ENCODE results near the gene AMZ2. TPM values are rescaled to one million over a fixed set of nuclear protein-coding genes. Genes with fewer than 3 reads are reported as not detected.
"Not testable (repeated sequence)": the region's sequence is repeated elsewhere in the genome, so short reads cannot be mapped to it uniquely, and the experiment has no call there.

AMZ2 gene
- total RNA-seq, 1 experiment from 2014 or later = 62.2 TPM

DNA sequence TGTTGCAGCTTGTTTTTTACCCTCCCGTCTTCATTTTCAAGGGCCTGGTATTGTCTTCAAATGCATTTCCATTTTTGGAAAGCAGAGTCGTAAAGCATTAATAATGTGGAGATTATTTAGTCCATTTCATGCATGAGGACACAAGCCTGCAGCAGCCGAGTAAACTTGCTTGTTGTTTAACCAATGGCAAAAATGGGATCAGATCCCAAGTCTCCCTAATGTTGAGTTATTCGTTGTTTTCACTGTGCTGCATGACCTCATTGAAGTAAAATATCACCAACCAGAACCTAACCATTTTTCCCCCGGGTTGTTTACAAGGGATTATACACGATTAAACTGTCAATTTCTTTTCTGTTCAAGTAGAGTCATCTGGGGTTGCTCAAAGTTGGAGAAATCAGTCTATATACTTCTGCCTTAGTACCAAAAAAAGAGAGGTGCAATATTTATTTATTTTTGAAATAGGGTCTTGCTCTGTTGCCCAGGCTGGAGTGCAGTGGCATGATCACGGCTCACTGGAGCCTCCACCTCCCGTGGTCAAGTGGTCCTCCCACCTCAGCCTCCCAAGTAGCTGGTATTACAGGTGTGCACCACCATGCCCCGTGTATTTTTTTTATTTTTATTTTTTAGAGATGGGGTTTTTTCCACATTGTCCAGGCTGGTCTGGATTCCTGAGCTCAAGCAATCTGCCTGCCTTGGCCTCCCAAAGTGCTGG lies 12.4 kb downstream of the AMZ2 start:
- BruUV-seq (replicated peaks) = TSS peak; percentile 43
- no peaks in the 10 kb centered on the region for H3K9me3 Mint-ChIP-seq (ENCODE audit: low read depth, unreplicated experiment)
- intact Hi-C loops (cut with micrococcal nuclease; ENCODE audit: unreplicated experiment) = no loop called here

DNA sequence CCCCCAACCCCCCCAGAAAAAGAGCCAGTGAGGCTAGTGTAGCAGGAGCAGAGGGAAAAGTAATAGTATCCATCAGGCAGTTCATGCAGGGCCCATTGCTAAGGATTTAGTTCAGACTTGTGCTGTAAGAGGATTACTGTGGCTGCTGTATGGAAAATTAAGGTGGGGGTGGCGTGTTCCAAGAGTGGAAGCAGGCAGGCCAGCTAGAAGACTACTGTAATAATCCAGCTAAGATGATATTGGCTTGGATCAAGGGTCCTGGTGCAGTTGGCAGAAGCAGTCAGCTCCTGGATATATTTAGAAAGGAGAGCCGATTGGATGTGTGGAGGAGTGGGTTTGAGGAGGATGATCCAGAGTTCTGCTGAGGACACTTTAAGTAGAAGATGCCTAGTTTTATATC lies 14.6 kb downstream of the AMZ2 start:
- not testable (repeated sequence) for H3K4me1 Mint-ChIP-seq (ENCODE audit: low read depth, unreplicated experiment); BruUV-seq (replicated peaks); H3K4me3 Mint-ChIP-seq (ENCODE audit: low read depth, unreplicated experiment); H3K9me3 Mint-ChIP-seq (ENCODE audit: low read depth, unreplicated experiment); H3K27me3 Mint-ChIP-seq (ENCODE audit: unreplicated experiment); DNase-seq; H3K27ac Mint-ChIP-seq (ENCODE audit: unreplicated experiment); H3K36me3 Mint-ChIP-seq (ENCODE audit: insufficient read depth, unreplicated experiment)
- CTCF ChIA-PET = interaction anchor here (4.0 kb wide), 1 partner anchor 137 kb away, joined by 21 read pairs; no protein-coding TSS in a partner anchor
- intact Hi-C loops (cut with micrococcal nuclease; ENCODE audit: unreplicated experiment) = loop anchor here (2.0 kb wide), 1 partner anchor 136 kb away; no protein-coding TSS in a partner anchor

More for the DNA sequence above, 12.4 kb downstream of the AMZ2 start:
- Mint-ChIP-seq H3K4me1 (ENCODE audit: low read depth, unreplicated experiment) (no peaks in the 10 kb centered on the region), H3K27me3 (ENCODE audit: unreplicated experiment) (no peaks in the 10 kb centered on the region), H3K4me3 (ENCODE audit: low read depth, unreplicated experiment) (no peak overlapping the region), H3K36me3 (ENCODE audit: insufficient read depth, unreplicated experiment) (peaks cover 6% of the 10 kb centered on the region), H3K27ac (ENCODE audit: unreplicated experiment) (no peak overlapping the region)
- TF ChIP-seq, protein P1, sequence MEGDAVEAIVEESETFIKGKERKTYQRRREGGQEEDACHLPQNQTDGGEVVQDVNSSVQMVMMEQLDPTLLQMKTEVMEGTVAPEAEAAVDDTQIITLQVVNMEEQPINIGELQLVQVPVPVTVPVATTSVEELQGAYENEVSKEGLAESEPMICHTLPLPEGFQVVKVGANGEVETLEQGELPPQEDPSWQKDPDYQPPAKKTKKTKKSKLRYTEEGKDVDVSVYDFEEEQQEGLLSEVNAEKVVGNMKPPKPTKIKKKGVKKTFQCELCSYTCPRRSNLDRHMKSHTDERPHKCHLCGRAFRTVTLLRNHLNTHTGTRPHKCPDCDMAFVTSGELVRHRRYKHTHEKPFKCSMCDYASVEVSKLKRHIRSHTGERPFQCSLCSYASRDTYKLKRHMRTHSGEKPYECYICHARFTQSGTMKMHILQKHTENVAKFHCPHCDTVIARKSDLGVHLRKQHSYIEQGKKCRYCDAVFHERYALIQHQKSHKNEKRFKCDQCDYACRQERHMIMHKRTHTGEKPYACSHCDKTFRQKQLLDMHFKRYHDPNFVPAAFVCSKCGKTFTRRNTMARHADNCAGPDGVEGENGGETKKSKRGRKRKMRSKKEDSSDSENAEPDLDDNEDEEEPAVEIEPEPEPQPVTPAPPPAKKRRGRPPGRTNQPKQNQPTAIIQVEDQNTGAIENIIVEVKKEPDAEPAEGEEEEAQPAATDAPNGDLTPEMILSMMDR (IDR thresholded peaks at IDR 0.05; ENCODE audit: unreplicated experiment) = no peak
- DNase-seq = no peak
- CTCF ChIA-PET = no interaction called here

DNA sequence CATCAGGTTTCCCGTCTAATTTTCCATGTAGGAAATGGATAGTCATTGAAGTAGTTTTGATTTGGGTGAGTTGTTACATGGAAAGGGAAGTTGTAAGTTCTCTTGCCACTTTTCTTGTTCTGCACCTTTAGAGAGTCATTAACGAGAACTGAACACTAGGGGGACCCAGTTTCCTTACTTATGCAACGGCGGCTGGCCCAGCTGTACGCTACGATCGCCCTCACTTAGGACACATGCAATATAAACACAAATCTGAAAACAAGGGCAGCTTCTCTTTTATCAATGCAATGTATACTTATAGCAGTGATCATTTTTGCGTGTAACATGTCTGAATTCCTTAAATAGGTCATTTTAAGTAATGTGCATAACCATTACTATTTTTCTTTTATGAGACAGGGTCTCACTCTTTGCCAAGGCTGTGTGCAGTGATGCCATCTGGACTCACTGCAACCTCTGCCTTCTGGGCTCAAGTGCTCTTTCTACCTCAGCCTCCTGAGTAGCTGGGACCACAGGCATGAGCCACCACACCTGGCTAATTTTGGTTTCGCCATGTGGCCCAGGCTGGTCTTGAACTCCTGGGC lies 15.3 kb downstream of the AMZ2 start:
- not testable (repeated sequence) for H3K4me3 Mint-ChIP-seq (ENCODE audit: low read depth, unreplicated experiment); H3K9me3 Mint-ChIP-seq (ENCODE audit: low read depth, unreplicated experiment); H3K4me1 Mint-ChIP-seq (ENCODE audit: low read depth, unreplicated experiment); H3K36me3 Mint-ChIP-seq (ENCODE audit: insufficient read depth, unreplicated experiment); H3K27me3 Mint-ChIP-seq (ENCODE audit: unreplicated experiment); BruUV-seq (replicated peaks); H3K27ac Mint-ChIP-seq (ENCODE audit: unreplicated experiment)
- intact Hi-C loops (cut with micrococcal nuclease; ENCODE audit: unreplicated experiment) = loop anchor here (1.0 to 2.0 kb wide), 3 partner anchors 136 to 200 kb away; no protein-coding TSS in a partner anchor
- CTCF ChIA-PET = interaction anchor here (4.0 kb wide), 1 partner anchor 136 kb away, joined by 21 read pairs; no protein-coding TSS in a partner anchor
- TF ChIP-seq, protein P1 (IDR thresholded peaks at IDR 0.05; ENCODE audit: unreplicated experiment) = peak; percentile 10
- peak; percentile 58 for DNase-seq

- DNase-seq; H3K27me3 Mint-ChIP-seq (ENCODE audit: unreplicated experiment); H3K36me3 Mint-ChIP-seq (ENCODE audit: insufficient read depth, unreplicated experiment); intact Hi-C loops (cut with micrococcal nuclease; ENCODE audit: unreplicated experiment); H3K4me3 Mint-ChIP-seq (ENCODE audit: low read depth, unreplicated experiment); H3K4me1 Mint-ChIP-seq (ENCODE audit: low read depth, unreplicated experiment); H3K27ac Mint-ChIP-seq (ENCODE audit: unreplicated experiment); BruUV-seq (replicated peaks); H3K9me3 Mint-ChIP-seq (ENCODE audit: low read depth, unreplicated experiment): not testable (repeated sequence)
- CTCF ChIA-PET = interaction anchor here (0.7 to 4.0 kb wide), 2 partner anchors 133 to 191 kb away, joined by 6 to 21 read pairs; partner anchors contain the start of gene WIPI1
Measured at GRCh38 chr17:68265833-68266232, 18.0 kb downstream of the AMZ2 start.

DNA sequence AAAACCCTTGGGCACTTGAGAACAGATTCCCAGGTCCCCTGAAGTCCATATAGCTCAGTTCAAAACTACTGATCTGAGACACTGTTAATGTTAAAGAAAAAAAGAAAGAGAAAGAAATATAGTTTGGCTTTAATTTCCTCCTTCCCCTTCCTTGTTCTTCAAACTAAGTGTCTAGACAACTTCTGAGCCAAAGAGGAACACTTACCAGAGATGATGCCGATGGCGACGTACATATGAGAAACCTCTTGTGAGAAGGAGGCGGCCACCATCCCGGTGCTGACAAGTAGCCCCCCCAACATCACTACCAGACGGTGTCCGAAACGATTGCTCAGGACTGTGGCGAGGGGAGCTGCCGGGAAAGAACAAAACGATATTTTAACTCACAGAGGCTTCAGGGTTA lies 25.9 kb downstream of the AMZ2 start:
- Mint-ChIP-seq H3K4me3 (ENCODE audit: low read depth, unreplicated experiment) (no peak overlapping the region), H3K4me1 (ENCODE audit: low read depth, unreplicated experiment) (no peaks in the 10 kb centered on the region), H3K36me3 (ENCODE audit: insufficient read depth, unreplicated experiment) (no peaks in the 10 kb centered on the region), H3K9me3 (ENCODE audit: low read depth, unreplicated experiment) (no peaks in the 10 kb centered on the region), H3K27me3 (ENCODE audit: unreplicated experiment) (no peaks in the 10 kb centered on the region), H3K27ac (ENCODE audit: unreplicated experiment) (no peak overlapping the region)
- intact Hi-C loops (cut with micrococcal nuclease; ENCODE audit: unreplicated experiment) = no loop called here
- TF ChIP-seq, protein P1 (IDR thresholded peaks at IDR 0.05; ENCODE audit: unreplicated experiment) = no peak
- CTCF ChIA-PET = no interaction called here
- DNase-seq = no peak
- BruUV-seq (replicated peaks) = no TSS peak

DNA sequence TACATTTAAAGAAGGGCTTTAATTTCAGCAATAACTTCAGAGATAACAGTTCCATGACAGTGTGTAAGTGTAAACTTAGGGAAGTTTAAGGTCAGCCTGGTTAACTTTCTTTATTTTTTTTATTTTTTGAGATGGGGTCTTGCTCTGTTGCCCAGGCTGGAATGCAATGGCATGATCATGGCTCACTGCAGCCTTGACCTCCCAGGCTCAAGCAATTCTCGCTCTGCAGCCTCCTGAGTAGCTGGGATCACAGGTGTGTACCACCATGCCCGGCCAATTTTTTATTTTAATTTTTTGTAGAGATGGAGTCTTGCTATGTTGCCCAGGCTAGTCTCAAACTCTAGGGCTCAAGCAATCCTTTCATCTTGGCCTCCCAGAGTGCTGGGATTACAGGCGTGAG lies 28.5 kb downstream of the AMZ2 start:
- H3K4me3 Mint-ChIP-seq (ENCODE audit: low read depth, unreplicated experiment); CTCF ChIA-PET; H3K36me3 Mint-ChIP-seq (ENCODE audit: insufficient read depth, unreplicated experiment); BruUV-seq (replicated peaks); H3K27me3 Mint-ChIP-seq (ENCODE audit: unreplicated experiment); DNase-seq; H3K27ac Mint-ChIP-seq (ENCODE audit: unreplicated experiment); intact Hi-C loops (cut with micrococcal nuclease; ENCODE audit: unreplicated experiment); H3K9me3 Mint-ChIP-seq (ENCODE audit: low read depth, unreplicated experiment); H3K4me1 Mint-ChIP-seq (ENCODE audit: low read depth, unreplicated experiment): not testable (repeated sequence)
